Endodermal cell (in vitro differentiated cells): ENCODE data around the gene CENPP. TPM values are rescaled to one million over a fixed set of nuclear protein-coding genes. Genes with fewer than 3 reads are reported as not detected.

Source experiments
- DNase-seq: peaks from one replicate; pipeline ENCODE4 v3.0.0-alpha.2; 2017
- H3K27ac ChIP-seq: 2 replicates; pipeline ENCODE4 v1.5.1; 2013; ENCODE audit warnings: mild to moderate bottlenecking, low read depth, low read length, moderate library complexity
- H3K27me3 ChIP-seq: 2 replicates; pipeline ENCODE4 v1.6.1; 2013; ENCODE audit warnings: mild to moderate bottlenecking, low read length, moderate library complexity; ENCODE audit not compliant: insufficient read depth, control insufficient read depth, poor library complexity, severe bottlenecking
- H3K36me3 ChIP-seq: 2 replicates; pipeline ENCODE4 v1.7.0; 2013; ENCODE audit warnings: mild to moderate bottlenecking, low read length, moderate library complexity; ENCODE audit not compliant: control insufficient read depth, insufficient read depth
- H3K4me1 ChIP-seq: one replicate; pipeline ENCODE4 v1.7.0; 2013; ENCODE audit warnings: low read length; ENCODE audit not compliant: control insufficient read depth, insufficient read depth
- H3K4me3 ChIP-seq: 2 replicates; pipeline ENCODE4 v1.5.1; 2013; ENCODE audit warnings: mild to moderate bottlenecking, low read length, moderate library complexity
- H3K9ac ChIP-seq: 2 replicates; pipeline ENCODE4 v1.6.1; 2013; ENCODE audit warnings: mild to moderate bottlenecking, low read length, moderate library complexity; ENCODE audit not compliant: poor library complexity, severe bottlenecking; ENCODE audit errors: extremely low read depth
- H3K9me3 ChIP-seq: 2 replicates; pipeline ENCODE4 v1.6.1; 2013; ENCODE audit warnings: mild to moderate bottlenecking, low read length, moderate library complexity; ENCODE audit not compliant: control insufficient read depth
- H3K27ac Mint-ChIP-seq: 2 replicates; pipeline ENCODE4 v1.8.0; 2020; ENCODE audit warnings: mixed read lengths
- H3K27me3 Mint-ChIP-seq: 2 replicates; pipeline ENCODE4 v1.8.0; 2021; ENCODE audit warnings: mild to moderate bottlenecking, mixed read lengths; ENCODE audit not compliant: insufficient read depth
- H3K36me3 Mint-ChIP-seq: 2 replicates; pipeline ENCODE4 v1.8.0; 2020; ENCODE audit warnings: low read depth, mixed read lengths
- H3K4me1 Mint-ChIP-seq: 2 replicates; pipeline ENCODE4 v1.8.0; 2020; ENCODE audit warnings: mixed read lengths
- H3K4me3 Mint-ChIP-seq: 2 replicates; pipeline ENCODE4 v1.8.0; 2020; ENCODE audit warnings: mild to moderate bottlenecking, moderate library complexity, mixed read lengths
- H3K9me3 Mint-ChIP-seq: 2 replicates; pipeline ENCODE4 v1.8.0; 2020; ENCODE audit warnings: mild to moderate bottlenecking, mixed read lengths
- CTCF ChIP-seq: fragments of 200-600 bp; sonication (generic); conservative IDR thresholded peaks from 2 replicates; pipeline ENCODE4 v1.5.0; 2021; ENCODE audit warnings: antibody characterized with exemption, mild to moderate bottlenecking
- WGBS, 2 experiments: methylation state at CpG; one replicate each; pipeline versions ENCODE4 v1.1.5 to v1.1.7; 2013; ENCODE audit warnings: missing lambda C conversion rate in 2 of 2, mixed read lengths in 1 of 2; ENCODE audit not compliant: insufficient coverage in 1 of 2, insufficient read length in 1 of 2; 5-methylcytosine and 5-hydroxymethylcytosine counted together
- total RNA-seq, 2 donors: library from RNA; stranded (reverse); fragmentation: NEBNext Ultra II Directional in 1 of 2; extraction: Animal tissue kit (Norgen Biotek cat#: 25700) in 1 of 2; gene quantifications; 2 replicates in 1 of 2; 3 replicates in 1 of 2; pipeline ENCODE4 v1.2.1, GENCODE V29; 2021

Gene CENPP
- total RNA-seq, 2 donors from 2014 or later: 8.2 to 9.2 TPM

GRCh38 chr9:92534204-92534603 lies 208.5 kb downstream of the CENPP start:
- TF ChIP-seq CTCF: no peak
- Mint-ChIP-seq H3K4me3 (no peak overlapping the region), H3K9me3 (no peaks in the 10 kb centered on the region), H3K4me1 (peaks cover 29% of the 10 kb centered on the region), H3K27ac (no peak overlapping the region), H3K36me3 (no peaks in the 10 kb centered on the region), H3K27me3 (no peaks in the 10 kb centered on the region)
- Histone ChIP-seq H3K9ac (no peak overlapping the region), H3K27me3 (no peaks in the 10 kb centered on the region), H3K36me3 (no peaks in the 10 kb centered on the region), H3K4me1 (no peaks in the 10 kb centered on the region), H3K27ac (no peak overlapping the region), H3K9me3 (no peaks in the 10 kb centered on the region), H3K4me3 (no peak overlapping the region)
- no peak for DNase-seq
- 60 to 95% methylated on average over 1 to 2 of the region's 3 CpGs for WGBS, 2 experiments

- Histone ChIP-seq H3K36me3 (no peaks in the 10 kb centered on the region), H3K4me1 (no peaks in the 10 kb centered on the region), H3K27me3 (no peaks in the 10 kb centered on the region), H3K9me3 (no peaks in the 10 kb centered on the region), H3K27ac (no peak overlapping the region), H3K9ac (no peak overlapping the region), H3K4me3 (no peak overlapping the region)
- Mint-ChIP-seq H3K4me3 (peak overlapping the region; percentile 8), H3K27ac (no peak overlapping the region), H3K36me3 (no peaks in the 10 kb centered on the region), H3K27me3 (no peaks in the 10 kb centered on the region), H3K9me3 (no peaks in the 10 kb centered on the region), H3K4me1 (peaks cover 29% of the 10 kb centered on the region)
- no peak for TF ChIP-seq CTCF
- no peak for DNase-seq
- WGBS, 2 experiments: 33 to 76% methylated on average over 1 of the region's 1 CpG
Measured at GRCh38 chr9:92534674-92535073, 208.9 kb downstream of the CENPP start.

GRCh38 chr9:92535940-92536850 lies 210.4 kb downstream of the CENPP start, which contains the start of gene ECM2:
Gene ECM2 (minus strand): TSS chr9:92535990. CDS start chr9:92522866, 13,124 bp downstream.
- H3K9ac ChIP-seq: peak within 1 kb of the TSS; percentile 62
- H3K27ac ChIP-seq: no peak within 1 kb of the TSS
- H3K9me3 ChIP-seq: no peaks in the 10 kb centered on the region
- H3K36me3 ChIP-seq: no peaks in the 10 kb centered on the region
- Mint-ChIP-seq H3K27ac (peak within 1 kb of the TSS; percentile 76), H3K9me3 (no peaks in the 10 kb centered on the region), H3K4me3 (peak within 1 kb of the TSS; percentile 19), H3K4me1 (peaks cover 29% of the 10 kb centered on the region), H3K36me3 (no peaks in the 10 kb centered on the region), H3K27me3 (no peaks in the 10 kb centered on the region)
- no peak for DNase-seq
- H3K4me3 ChIP-seq: peak within 1 kb of the TSS; percentile 69
- 96 to 100% methylated on average over 2 to 5 of the region's 7 CpGs for WGBS, 2 experiments
- H3K4me1 ChIP-seq: no peaks in the 10 kb centered on the region
- no peak for TF ChIP-seq CTCF
- H3K27me3 ChIP-seq: no peaks in the 10 kb centered on the region
